Activated T-helper 1 cell treated with anti-CD3 and anti-CD28 coated beads, Interleukin-12 subunit alpha, Interleukin-12 subunit beta, Interleukin-2, Interleukin-4 antibody, amounts not matched to agents 30 ng/mL and 10 ng/mL and 1 ng/mL, durations not matched to agents 14 hours and 24 hours and 36 hours (primary cell): ENCODE data around the gene PRND. TPM values are rescaled to one million over a fixed set of nuclear protein-coding genes. Genes with fewer than 3 reads are reported as not detected.

Source experiments
- DNase-seq: peaks from one replicate; pipeline ENCODE4 v3.0.0; 2021; ENCODE audit warnings: low spot score
- H3K27ac Mint-ChIP-seq: one replicate; pipeline ENCODE4 v1.8.0; 2021; ENCODE audit warnings: mild to moderate bottlenecking, mixed read lengths
- H3K27me3 Mint-ChIP-seq: one replicate; pipeline ENCODE4 v1.8.0; 2022; ENCODE audit warnings: mild to moderate bottlenecking, moderate library complexity, mixed read lengths; ENCODE audit not compliant: insufficient read depth
- H3K36me3 Mint-ChIP-seq: one replicate; pipeline ENCODE4 v1.8.0; 2021; ENCODE audit warnings: low read depth, mixed read lengths
- H3K4me1 Mint-ChIP-seq: one replicate; pipeline ENCODE4 v1.8.0; 2021; ENCODE audit warnings: low read depth, mixed read lengths
- H3K4me3 Mint-ChIP-seq: one replicate; pipeline ENCODE4 v1.8.0; 2021; ENCODE audit warnings: mild to moderate bottlenecking, moderate library complexity, mixed read lengths
- H3K9me3 Mint-ChIP-seq: one replicate; pipeline ENCODE4 v1.8.0; 2021; ENCODE audit warnings: mixed read lengths
- intact Hi-C: fragments of 100-400 bp; cut with micrococcal nuclease; formaldehyde crosslinking; loops from one replicate; pipeline ENCODE4 v1.15.1; 2024
- total RNA-seq: library from RNA; stranded (reverse); gene quantifications from 2 replicates; pipeline ENCODE4 v1.2.3, GENCODE V29; 2022

The PRND gene
- not detected in 2 replicates for total RNA-seq

GRCh38 chr20:4721719-4722118 is at the start of gene PRND:
TSS of gene PRND (plus strand) at chr20:4721909. CDS start at chr20:4724552, 2,643 bp downstream.
- H3K27ac Mint-ChIP-seq, result no peak within 1 kb of the TSS
- intact Hi-C loops, result loop anchor here (5.0 kb wide), 1 partner anchor 614 kb away; no protein-coding TSS in a partner anchor

GRCh38 chr20:4672948-4673347 is 48.8 kb upstream of the PRND start:
- no peak for DNase-seq
- Mint-ChIP-seq H3K4me1 (peaks cover 8% of the 10 kb centered on the region), H3K27ac (no peak overlapping the region), H3K4me3 (no peak overlapping the region), H3K27me3 (peaks cover 32% of the 10 kb centered on the region), H3K9me3 (no peaks in the 10 kb centered on the region), H3K36me3 (no peaks in the 10 kb centered on the region)
- intact Hi-C loops, result no loop called here

More at GRCh38 chr20:4721719-4722118, at the start of gene PRND:
- H3K4me1 Mint-ChIP-seq, result peaks cover 11% of the 10 kb centered on the region
- no peak for DNase-seq
- H3K36me3 Mint-ChIP-seq, result no peaks in the 10 kb centered on the region
- H3K4me3 Mint-ChIP-seq, result no peak within 1 kb of the TSS
- H3K27me3 Mint-ChIP-seq, result peaks cover 4% of the 10 kb centered on the region
- H3K9me3 Mint-ChIP-seq, result no peaks in the 10 kb centered on the region

- intact Hi-C loops, result no loop called here
- Mint-ChIP-seq H3K4me1 (peaks cover 11% of the 10 kb centered on the region), H3K9me3 (no peaks in the 10 kb centered on the region), H3K27me3 (peaks cover 32% of the 10 kb centered on the region), H3K27ac (no peak overlapping the region), H3K4me3 (no peak overlapping the region), H3K36me3 (no peaks in the 10 kb centered on the region)
- DNase-seq, result no peak
Measured at GRCh38 chr20:4673371-4674001, 48.2 kb upstream of the PRND start.

- no peak overlapping the region for H3K4me3 Mint-ChIP-seq
- DNase-seq, result no peak
- intact Hi-C loops, result no loop called here
- H3K27ac Mint-ChIP-seq, result no peak overlapping the region
- peaks cover 11% of the 10 kb centered on the region for H3K4me1 Mint-ChIP-seq
- H3K9me3 Mint-ChIP-seq, result no peaks in the 10 kb centered on the region
- H3K36me3 Mint-ChIP-seq, result no peaks in the 10 kb centered on the region
- peaks cover 32% of the 10 kb centered on the region for H3K27me3 Mint-ChIP-seq
Measured at GRCh38 chr20:4674672-4675071, 47.0 kb upstream of the PRND start.

- intact Hi-C loops, result no loop called here
- DNase-seq, result no peak
- no peak overlapping the region for H3K27ac Mint-ChIP-seq
Measured at GRCh38 chr20:4677846-4678245, 43.9 kb upstream of the PRND start.

GRCh38 chr20:4681401-4681800 is 40.3 kb upstream of the PRND start:
- no peak for DNase-seq
- no peaks in the 10 kb centered on the region for H3K9me3 Mint-ChIP-seq
- peaks cover 20% of the 10 kb centered on the region for H3K27me3 Mint-ChIP-seq
- no peak overlapping the region for H3K4me3 Mint-ChIP-seq
- H3K36me3 Mint-ChIP-seq, result no peaks in the 10 kb centered on the region
- intact Hi-C loops, result no loop called here
- H3K4me1 Mint-ChIP-seq, result peaks cover 38% of the 10 kb centered on the region
- H3K27ac Mint-ChIP-seq, result no peak overlapping the region

More at GRCh38 chr20:4677846-4678245, 43.9 kb upstream of the PRND start:
- Mint-ChIP-seq H3K27me3 (peaks cover 40% of the 10 kb centered on the region), H3K4me3 (no peak overlapping the region), H3K4me1 (peaks cover 11% of the 10 kb centered on the region), H3K9me3 (no peaks in the 10 kb centered on the region), H3K36me3 (no peaks in the 10 kb centered on the region)

- intact Hi-C loops, result no loop called here
- Mint-ChIP-seq H3K9me3 (no peaks in the 10 kb centered on the region), H3K27ac (no peak overlapping the region), H3K36me3 (no peaks in the 10 kb centered on the region), H3K4me3 (no peak overlapping the region), H3K27me3 (peaks cover 20% of the 10 kb centered on the region), H3K4me1 (peaks cover 38% of the 10 kb centered on the region)
- no peak for DNase-seq
Measured at GRCh38 chr20:4681991-4682401, 39.7 kb upstream of the PRND start.

GRCh38 chr20:4682682-4683081 is 39.0 kb upstream of the PRND start:
- DNase-seq, result no peak
- Mint-ChIP-seq H3K27ac (no peak overlapping the region), H3K4me1 (peaks cover 39% of the 10 kb centered on the region), H3K36me3 (no peaks in the 10 kb centered on the region), H3K9me3 (no peaks in the 10 kb centered on the region), H3K4me3 (no peak overlapping the region), H3K27me3 (peaks cover 14% of the 10 kb centered on the region)
- intact Hi-C loops, result no loop called here

GRCh38 chr20:4683261-4683660 is 38.4 kb upstream of the PRND start:
- Mint-ChIP-seq H3K9me3 (no peaks in the 10 kb centered on the region), H3K4me3 (no peak overlapping the region), H3K27ac (no peak overlapping the region), H3K36me3 (peaks cover under 1% of the 10 kb centered on the region), H3K4me1 (peaks cover 39% of the 10 kb centered on the region), H3K27me3 (peaks cover 11% of the 10 kb centered on the region)
- intact Hi-C loops, result no loop called here
- DNase-seq, result no peak

- peaks cover 53% of the 10 kb centered on the region for H3K4me1 Mint-ChIP-seq
- H3K9me3 Mint-ChIP-seq, result no peaks in the 10 kb centered on the region
- H3K4me3 Mint-ChIP-seq, result no peak overlapping the region
- peak overlapping the region; percentile 98 for H3K27ac Mint-ChIP-seq
- H3K27me3 Mint-ChIP-seq, result peaks cover 11% of the 10 kb centered on the region
- intact Hi-C loops, result no loop called here
- DNase-seq, result no peak
- peaks cover 6% of the 10 kb centered on the region for H3K36me3 Mint-ChIP-seq
Measured at GRCh38 chr20:4684837-4685413, 36.8 kb upstream of the PRND start.

- intact Hi-C loops, result no loop called here
- Mint-ChIP-seq H3K4me1 (peaks cover 59% of the 10 kb centered on the region), H3K27ac (peak overlapping the region; percentile 98), H3K9me3 (no peaks in the 10 kb centered on the region), H3K36me3 (peaks cover 8% of the 10 kb centered on the region), H3K27me3 (peaks cover 8% of the 10 kb centered on the region), H3K4me3 (peak overlapping the region; percentile 89)
- DNase-seq, result no peak
Measured at GRCh38 chr20:4685923-4686221, 35.8 kb upstream of the PRND start.

- peaks cover 78% of the 10 kb centered on the region for H3K4me1 Mint-ChIP-seq
- H3K27ac Mint-ChIP-seq, result no peak overlapping the region
- H3K4me3 Mint-ChIP-seq, result peak overlapping the region; percentile 61
- H3K27me3 Mint-ChIP-seq, result no peaks in the 10 kb centered on the region
- DNase-seq, result no peak
- H3K9me3 Mint-ChIP-seq, result no peaks in the 10 kb centered on the region
- intact Hi-C loops, result no loop called here
- H3K36me3 Mint-ChIP-seq, result peaks cover 27% of the 10 kb centered on the region
Measured at GRCh38 chr20:4688305-4688704, 33.4 kb upstream of the PRND start.

- Mint-ChIP-seq H3K9me3 (no peaks in the 10 kb centered on the region), H3K4me1 (peaks cover 71% of the 10 kb centered on the region), H3K27me3 (no peaks in the 10 kb centered on the region), H3K36me3 (peaks cover 31% of the 10 kb centered on the region), H3K4me3 (peak overlapping the region; percentile 37), H3K27ac (no peak overlapping the region)
- DNase-seq, result no peak
- intact Hi-C loops, result no loop called here
Measured at GRCh38 chr20:4689220-4689619, 32.5 kb upstream of the PRND start.
